Epithelial cell of esophagus (primary cell): ENCODE measurements around the gene KCNJ15.

Source experiments
- DNase-seq: peaks from one replicate; pipeline ENCODE4 v3.0.0; 2010; ENCODE audit warnings: low read depth
- H3K4me3 ChIP-seq: 2 replicates; pipeline ENCODE4 v1.5.1; 2011; ENCODE audit warnings: mild to moderate bottlenecking, low read length, control low read depth
- CTCF ChIP-seq: IDR thresholded peaks from 2 replicates; pipeline ENCODE4 v1.5.1; 2011; ENCODE audit warnings: low read depth, mild to moderate bottlenecking, low read length, control low read depth, inconsistent platforms; ENCODE audit not compliant: insufficient read depth; ENCODE audit errors: missing control alignments

The KCNJ15 gene

GRCh38 chr21:38254970-38255369 lies 1.8 kb upstream of the KCNJ15 start:
- no peak overlapping the region for H3K4me3 ChIP-seq
- no peak for TF ChIP-seq CTCF
- no peak for DNase-seq

- DNase-seq = no peak
- no peak overlapping the region for H3K4me3 ChIP-seq
- no peak for TF ChIP-seq CTCF
These were observed 1.1 kb upstream of the KCNJ15 start for GRCh38 chr21:38255571-38256117.

- no peak for TF ChIP-seq CTCF
- DNase-seq = no peak
- peak overlapping the region; percentile 72 for H3K4me3 ChIP-seq
These were observed 876 bp downstream of the KCNJ15 start for GRCh38 chr21:38257667-38258066.

- TF ChIP-seq CTCF = no peak
- no peak overlapping the region for H3K4me3 ChIP-seq
- peak; percentile 49 for DNase-seq
These were observed 2.0 kb downstream of the KCNJ15 start for GRCh38 chr21:38258521-38259485.

GRCh38 chr21:38259665-38260064 lies 2.9 kb downstream of the KCNJ15 start:
- H3K4me3 ChIP-seq = no peak overlapping the region
- no peak for DNase-seq
- TF ChIP-seq CTCF = no peak

- no peak for DNase-seq
- no peak overlapping the region for H3K4me3 ChIP-seq
- TF ChIP-seq CTCF = no peak
These were observed 3.6 kb downstream of the KCNJ15 start for GRCh38 chr21:38260426-38260825.
